Measurements from ENCODE around the gene MAMLD1.

- TF ChIP-seq CTCF (IDR thresholded peaks at IDR 0.05; ENCODE audit: low read length) (no peak), EZH2 (IDR thresholded peaks at IDR 0.05; ENCODE audit: borderline replicate concordance, low read length) (no peak)
These were observed 29.0 kb upstream of the MAMLD1 start for GRCh38 chrX:150334100-150334499.

Data from OCI-LY1 (cell line).